CD14-positive monocyte (primary cell): ENCODE measurements around the gene ADRM1. TPM values are rescaled to one million over a fixed set of nuclear protein-coding genes. Genes with fewer than 3 reads are reported as not detected.
A peak's percentile ranks its signal among the peaks of the same experiment; 100 is the strongest.

Source experiments
- DNase-seq, 3 donors: peaks; one replicate each; pipeline ENCODE4 v3.0.0-alpha.2; 2011 to 2022
- H2AFZ ChIP-seq: 2 replicates; pipeline ENCODE4 v1.6.0; 2012; ENCODE audit warnings: mild to moderate bottlenecking, low read depth, low read length, inconsistent platforms; ENCODE audit not compliant: insufficient read depth, poor library complexity, severe bottlenecking
- H3K27ac ChIP-seq, 2 donors: 1 replicate in 1 of 2; 2 replicates in 1 of 2; pipeline ENCODE4 v1.5.1; 2012 to 2013; ENCODE audit warnings: low read length in 2 of 2, control low read depth in 1 of 2, inconsistent platforms in 1 of 2, low read depth in 1 of 2, mild to moderate bottlenecking in 1 of 2
- H3K27me3 ChIP-seq, 2 donors: one replicate each; pipeline versions ENCODE4 v1.6.0 to v1.6.1; 2011 to 2013; ENCODE audit warnings: low read length in 2 of 2; ENCODE audit not compliant: control insufficient read depth in 2 of 2, insufficient read depth in 2 of 2
- H3K36me3 ChIP-seq, 2 donors: replicated peaks in 1 of 2; 1 replicate in 1 of 2; 2 replicates in 1 of 2; pipeline versions ENCODE4 v1.5.1 to v1.6.1; 2012 to 2013; ENCODE audit warnings: low read length in 2 of 2, control low read depth in 1 of 2, inconsistent platforms in 1 of 2, mild to moderate bottlenecking in 1 of 2; ENCODE audit not compliant: insufficient read depth in 2 of 2, control insufficient read depth in 1 of 2
- H3K4me1 ChIP-seq, 2 donors: 1 replicate in 1 of 2; 2 replicates in 1 of 2; pipeline versions ENCODE4 v1.5.1 to v1.6.1; 2012 to 2013; ENCODE audit warnings: low read length in 2 of 2, control low read depth in 1 of 2, inconsistent platforms in 1 of 2, mild to moderate bottlenecking in 1 of 2, moderate library complexity in 1 of 2; ENCODE audit not compliant: insufficient read depth in 2 of 2, control insufficient read depth in 1 of 2
- H3K4me2 ChIP-seq: replicated peaks from 2 replicates; pipeline ENCODE3; 2012; ENCODE audit warnings: low read length, moderate library complexity, mild to moderate bottlenecking; ENCODE audit not compliant: poor library complexity, severe bottlenecking; ENCODE audit errors: extremely low read depth
- H3K4me3 ChIP-seq, 3 experiments: fragments of 200-600 bp in 1 of 3; sonication (generic) in 1 of 3; replicated peaks in 1 of 3; 1 replicate in 2 of 3; 2 replicates in 1 of 3; pipeline ENCODE4 v1.5.1; 2011 to 2013; ENCODE audit warnings: low read length in 3 of 3, mild to moderate bottlenecking in 3 of 3, control low read depth in 2 of 3, low read depth in 2 of 3, inconsistent platforms in 1 of 3, moderate library complexity in 1 of 3
- H3K79me2 ChIP-seq: 2 replicates; pipeline ENCODE4 v1.6.0; 2012; ENCODE audit warnings: mild to moderate bottlenecking, control low read depth, inconsistent platforms, low read length, moderate library complexity; ENCODE audit not compliant: insufficient read depth
- H3K9ac ChIP-seq: 2 replicates; pipeline ENCODE4 v1.6.0; 2017; ENCODE audit warnings: low read length, mild to moderate bottlenecking; ENCODE audit not compliant: insufficient read depth, poor library complexity, severe bottlenecking
- H3K9me3 ChIP-seq, 2 donors: replicated peaks in 1 of 2; 1 replicate in 1 of 2; 2 replicates in 1 of 2; pipeline versions ENCODE4 v1.5.1 to v1.6.1; 2012 to 2013; ENCODE audit warnings: low read length in 2 of 2, control low read depth in 1 of 2; ENCODE audit not compliant: control insufficient read depth in 1 of 2, insufficient read depth in 1 of 2
- H4K20me1 ChIP-seq: 2 replicates; pipeline ENCODE4 v1.6.0; 2012; ENCODE audit warnings: mild to moderate bottlenecking, low read length, control low read depth, moderate library complexity; ENCODE audit not compliant: insufficient read depth
- H3K27ac Mint-ChIP-seq, 7 donors: one replicate each; pipeline ENCODE4 v1.8.0; 2020; ENCODE audit warnings: mild to moderate bottlenecking in 7 of 7, mixed read lengths in 7 of 7, moderate library complexity in 6 of 7, inconsistent platforms in 2 of 7
- H3K27me3 Mint-ChIP-seq, 3 donors: one replicate each; pipeline ENCODE4 v1.8.0; 2021 to 2022; ENCODE audit warnings: low read depth in 3 of 3, mild to moderate bottlenecking in 3 of 3, mixed read lengths in 3 of 3, moderate library complexity in 3 of 3, inconsistent platforms in 1 of 3
- H3K36me3 Mint-ChIP-seq, 2 donors: one replicate each; pipeline ENCODE4 v1.8.0; 2020; ENCODE audit warnings: mixed read lengths in 2 of 2, inconsistent platforms in 1 of 2, mild to moderate bottlenecking in 1 of 2
- H3K4me1 Mint-ChIP-seq: one replicate; pipeline ENCODE4 v1.8.0; 2020; ENCODE audit warnings: mild to moderate bottlenecking, mixed read lengths
- H3K4me3 Mint-ChIP-seq, 2 donors: one replicate each; pipeline ENCODE4 v1.8.0; 2020; ENCODE audit warnings: mild to moderate bottlenecking in 2 of 2, mixed read lengths in 2 of 2, moderate library complexity in 1 of 2
- H3K9me3 Mint-ChIP-seq, 7 donors: one replicate each; pipeline ENCODE4 v1.8.0; 2020 to 2022; ENCODE audit warnings: mixed read lengths in 7 of 7, mild to moderate bottlenecking in 6 of 7, moderate library complexity in 6 of 7, inconsistent platforms in 2 of 7
- CTCF ChIP-seq: fragments of 200-600 bp; IDR thresholded peaks from one replicate; pipeline ENCODE4 v1.8.0; 2022; ENCODE audit warnings: antibody characterized with exemption, mild to moderate bottlenecking
- WGBS: methylation state at CpG from one replicate; pipeline ENCODE4 v1.1.5; 2013; ENCODE audit warnings: missing lambda C conversion rate; ENCODE audit not compliant: insufficient coverage; 5-methylcytosine and 5-hydroxymethylcytosine counted together
- intact Hi-C, 2 donors: fragments of 100-400 bp; cut with micrococcal nuclease; formaldehyde crosslinking; loops; one replicate each; pipeline versions ENCODE4 v1.15.0 to v1.15.1; 2023
- polyA plus RNA-seq, 3 donors: library from polyadenylated mRNA; depleted of rRNA in 1 of 3; unstranded in 2 of 3; stranded (reverse) in 1 of 3; fragments of 300-500 nt in 2 of 3; fragments of >200 nt in 1 of 3; fragmentation: Illumina TruSeq in 2 of 3; gene quantifications; 1 replicate in 2 of 3; 2 replicates in 1 of 3; pipeline ENCODE4 v1.2.3, GENCODE V29; 2012 to 2021

Gene ADRM1
- polyA plus RNA-seq, 3 donors: 63.3 to 81.5 (median 72.5) TPM

GRCh38 chr20:62274332-62274950, 28.4 kb upstream of the ADRM1 start:
- H3K9me3 ChIP-seq: no peaks in the 10 kb centered on the region
- no peak for TF ChIP-seq CTCF

DNA sequence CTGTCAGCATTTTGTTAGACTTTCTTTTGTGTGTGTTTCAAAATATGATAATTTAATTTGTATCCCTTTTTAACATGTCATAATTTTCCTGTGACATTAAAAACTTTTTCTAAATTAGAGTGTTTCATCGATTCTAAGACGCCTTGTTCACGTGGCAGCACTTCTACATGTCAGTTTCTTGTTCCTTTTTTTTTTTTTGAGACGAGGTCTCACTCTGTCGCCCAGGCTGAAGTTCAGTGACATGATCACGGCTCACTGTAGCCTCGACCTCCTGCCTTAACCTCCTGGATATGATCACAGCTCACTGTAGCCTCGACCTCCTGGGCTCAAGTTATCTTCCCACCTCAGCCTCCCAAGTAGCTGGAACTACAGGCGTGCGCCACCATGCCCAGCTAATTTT, 27.6 kb upstream of the ADRM1 start:
- H3K27ac Mint-ChIP-seq: peak overlapping the region in 4 of 7 donors; percentile 46 to 77 (median 55)

More at GRCh38 chr20:62274332-62274950, 28.4 kb upstream of the ADRM1 start:
- no peak for DNase-seq
- H3K4me2 ChIP-seq: no peak overlapping the region
- 95% methylated on average over 10 of the region's 13 CpGs for WGBS
- no peak overlapping the region for H2AFZ ChIP-seq
- Mint-ChIP-seq H3K4me3 (peak overlapping the region in 1 of 2 donors; percentile 52), H3K27me3 (peaks cover 0 to 2% (median 1%) of the 10 kb centered on the region in 3 donors), H3K4me1 (no peaks in the 10 kb centered on the region), H3K36me3 (peaks cover 71 to 89% of the 10 kb centered on the region in 2 donors), H3K9me3 (no peaks in the 10 kb centered on the region), H3K27ac (no peak overlapping the region)
- H3K4me3 ChIP-seq: no peak overlapping the region
- peaks cover 70 to 92% of the 10 kb centered on the region in 2 donors for H3K36me3 ChIP-seq
- peaks cover 38% of the 10 kb centered on the region for H4K20me1 ChIP-seq
- no peak overlapping the region for H3K27ac ChIP-seq
- no peak overlapping the region for H3K9ac ChIP-seq
- H3K79me2 ChIP-seq: no peaks in the 10 kb centered on the region
- intact Hi-C loops: no loop called here
- H3K27me3 ChIP-seq: no peaks in the 10 kb centered on the region
- no peaks in the 10 kb centered on the region for H3K4me1 ChIP-seq

More for the DNA sequence above, 27.6 kb upstream of the ADRM1 start:
- Histone ChIP-seq H3K79me2 (no peaks in the 10 kb centered on the region), H3K4me3 (no peak overlapping the region), H3K27me3 (no peaks in the 10 kb centered on the region), H3K36me3 (peaks cover 71 to 92% of the 10 kb centered on the region in 2 donors), H3K4me2 (no peak overlapping the region), H3K4me1 (no peaks in the 10 kb centered on the region), H3K9me3 (no peaks in the 10 kb centered on the region), H4K20me1 (peaks cover 33% of the 10 kb centered on the region), H2AFZ (no peak overlapping the region), H3K9ac (no peak overlapping the region), H3K27ac (no peak overlapping the region)
- DNase-seq: no peak
- H3K4me3 Mint-ChIP-seq: no peak overlapping the region
- intact Hi-C loops: no loop called here
- H3K36me3 Mint-ChIP-seq: peaks cover 73 to 91% of the 10 kb centered on the region in 2 donors
- H3K9me3 Mint-ChIP-seq: no peaks in the 10 kb centered on the region
- H3K4me1 Mint-ChIP-seq: no peaks in the 10 kb centered on the region
- WGBS: 61% methylated on average over 8 of the region's 10 CpGs
- TF ChIP-seq CTCF: no peak
- H3K27me3 Mint-ChIP-seq: peaks cover 0 to 2% (median 1%) of the 10 kb centered on the region in 3 donors
